K562 (cell line): ENCODE results near the gene UBE2H. TPM values are rescaled to one million over a fixed set of nuclear protein-coding genes. Genes with fewer than 3 reads are reported as not detected.

Source experiments
- ATAC-seq: fragments of 200-7000 bp; cut with Tn5 transposase; 3 replicates; pipeline ENCODE4 v1.9.1; 2020; ENCODE audit warnings: moderate library complexity
- BruUV-seq: library from RNA; stranded (reverse); fragments of 400-500 nt; replicated peaks from 2 replicates; lab custom pipeline; 2021; lab: Mats Ljungman, UMichigan
- CTCF ChIA-PET: fragments of 300-600 bp; formaldehyde crosslinking; extraction: SDS; loops from one replicate; lab custom pipeline; 2021; ENCODE audit warnings: low intra/inter-chr PET ratio; lab: Yijun Ruan, JAX
- POLR2A ChIA-PET: fragments of 300-600, 350-650 bp; sonication (Branson Sonifier 250); formaldehyde crosslinking; extraction: SDS; loops from one replicate; lab custom pipeline; 2021; ENCODE audit warnings: antibody characterized with exemption, inconsistent platforms; lab: Yijun Ruan, JAX
- DNase-seq, 4 experiments: peaks; one replicate each; pipeline versions ENCODE4 v3.0.0 to v3.0.0-alpha.2; 2011 to 2018; ENCODE audit warnings: low spot score in 3 of 4, mixed read lengths in 3 of 4; ENCODE audit errors: extremely low read depth in 1 of 4
- FAIRE-seq: peaks from 2 replicates; lab custom pipeline; 2011; peaks lifted over from hg19 to GRCh38; lab: Jason Lieb, UNC
- H2AFZ ChIP-seq: 2 replicates; pipeline ENCODE4 v1.6.0; 2011; ENCODE audit warnings: low read depth, low read length, control low read depth, inconsistent platforms
- H3K27ac ChIP-seq: fragments of 200-600 bp; 3 replicates; pipeline ENCODE4 v1.8.0; 2011; ENCODE audit warnings: low read depth, mild to moderate bottlenecking, control low read depth, inconsistent platforms, low read length, moderate library complexity, mixed read lengths; ENCODE audit errors: extremely low read depth
- H3K27me3 ChIP-seq, 2 experiments: fragments of 300-600 bp in 1 of 2; 2 replicates in 1 of 2; 3 replicates in 1 of 2; pipeline versions ENCODE4 v1.6.0 to v1.8.0; 2011; ENCODE audit warnings: inconsistent platforms in 2 of 2, low read length in 2 of 2, mild to moderate bottlenecking in 1 of 2, mixed read lengths in 1 of 2, moderate library complexity in 1 of 2; ENCODE audit not compliant: control insufficient read depth in 2 of 2, insufficient read depth in 2 of 2
- H3K36me3 ChIP-seq: fragments of 300-600 bp; 3 replicates; pipeline ENCODE4 v1.8.0; 2011; ENCODE audit warnings: mild to moderate bottlenecking, low read length, inconsistent platforms; ENCODE audit not compliant: control insufficient read depth, insufficient read depth
- H3K4me1 ChIP-seq, 2 experiments: fragments of 200-600 bp in 1 of 2; replicated peaks in 1 of 2; 2 replicates in 1 of 2; 3 replicates in 1 of 2; pipeline versions ENCODE4 v1.5.1 to v1.8.0; 2011; ENCODE audit warnings: inconsistent platforms in 2 of 2, low read length in 2 of 2, mild to moderate bottlenecking in 1 of 2, mixed read lengths in 1 of 2, moderate library complexity in 1 of 2; ENCODE audit not compliant: control insufficient read depth in 2 of 2, insufficient read depth in 2 of 2
- H3K4me2 ChIP-seq: 2 replicates; pipeline ENCODE4 v1.6.1; 2011; ENCODE audit warnings: low read length, control low read depth, inconsistent platforms, mixed read lengths; ENCODE audit not compliant: insufficient read depth
- H3K4me3 ChIP-seq: fragments of 200-600 bp; sonication (generic), shearing (Covaris generic); 2 replicates; pipeline ENCODE4 v1.5.1; 2016; ENCODE audit warnings: control low read depth, inconsistent platforms
- H3K79me2 ChIP-seq: fragments of 200-600 bp; 3 replicates; pipeline ENCODE4 v1.8.0; 2011; ENCODE audit warnings: low read length, inconsistent platforms; ENCODE audit not compliant: control insufficient read depth, insufficient read depth
- H3K9ac ChIP-seq, 2 experiments: 2 replicates each; pipeline versions ENCODE4 v1.6.0 to v1.6.1; 2011; ENCODE audit warnings: low read depth in 2 of 2, low read length in 2 of 2, control low read depth in 1 of 2, inconsistent platforms in 1 of 2, mild to moderate bottlenecking in 1 of 2, mixed read lengths in 1 of 2; ENCODE audit not compliant: insufficient read depth in 1 of 2
- H3K9me1 ChIP-seq: one replicate; pipeline ENCODE4 v1.6.0; 2011; ENCODE audit warnings: inconsistent platforms, mild to moderate bottlenecking, low read length, moderate library complexity; ENCODE audit not compliant: control insufficient read depth, insufficient read depth
- H3K9me3 ChIP-seq: replicated peaks from 2 replicates; pipeline ENCODE4 v1.5.1; 2011; ENCODE audit warnings: low read depth, low read length, inconsistent platforms; ENCODE audit not compliant: control insufficient read depth, insufficient read depth
- H4K20me1 ChIP-seq: replicated peaks from 2 replicates; pipeline ENCODE4 v1.6.1; 2011; ENCODE audit warnings: low read length, inconsistent platforms, mixed read lengths; ENCODE audit not compliant: control insufficient read depth, insufficient read depth
- ADNP ChIP-seq: fragments of 200-800 bp; sonication (Bioruptor generic); IDR thresholded peaks from 2 replicates; pipeline ENCODE4 v1.6.1; 2016; ENCODE audit warnings: missing genetic modification characterization, missing compliant biosample characterization
- E2F3 ChIP-seq: fragments of 250-450 bp; sonication (Bioruptor Pico); IDR thresholded peaks from 2 replicates; pipeline ENCODE4 v1.4.0; 2020; ENCODE audit warnings: mild to moderate bottlenecking
- GATAD2B ChIP-seq: fragments of 450-650 bp; IDR thresholded peaks from 2 replicates; pipeline ENCODE4 v1.6.1; 2017; ENCODE audit warnings: mild to moderate bottlenecking, borderline replicate concordance
- HNRNPLL ChIP-seq: fragments of 200-400 bp; formaldehyde crosslinking; IDR thresholded peaks from 2 replicates; pipeline ENCODE4 v1.6.1; 2017; ENCODE audit warnings: low read length, low read depth, mild to moderate bottlenecking; ENCODE audit not compliant: poor library complexity, severe bottlenecking
- ILK ChIP-seq: fragments of 450-650 bp; IDR thresholded peaks from 2 replicates; pipeline ENCODE4 v1.6.1; 2016; ENCODE audit warnings: missing genetic modification characterization, low read depth, mild to moderate bottlenecking, missing compliant biosample characterization, moderate library complexity, borderline replicate concordance
- IRF9 ChIP-seq: fragments of 450-650 bp; IDR thresholded peaks from 2 replicates; pipeline ENCODE4 v1.6.1; 2016; ENCODE audit warnings: missing biosample characterization, missing genetic modification characterization
- KLF13 ChIP-seq: fragments of 450-650 bp; IDR thresholded peaks from 2 replicates; pipeline ENCODE4 v1.6.1; 2016; ENCODE audit warnings: missing genetic modification characterization, low read depth, mild to moderate bottlenecking, missing compliant biosample characterization, moderate library complexity, borderline replicate concordance
- NFATC3 ChIP-seq: fragments of 450-650 bp; IDR thresholded peaks from 2 replicates; pipeline ENCODE4 v1.6.1; 2017; ENCODE audit warnings: mild to moderate bottlenecking
- NR1H2 ChIP-seq: sonication (generic); formaldehyde crosslinking; IDR thresholded peaks from 2 replicates; pipeline ENCODE4 v1.4.0; 2020; ENCODE audit warnings: mild to moderate bottlenecking, missing genetic modification reagents
- PPARD ChIP-seq: fragments of 250-450 bp; sonication (Bioruptor Pico); IDR thresholded peaks from 2 replicates; pipeline ENCODE4 v1.8.0; 2022; ENCODE audit warnings: inconsistent platforms, mild to moderate bottlenecking, moderate library complexity
- TCF7 ChIP-seq: sonication (generic); IDR thresholded peaks from 2 replicates; pipeline ENCODE4 v1.6.1; 2016; ENCODE audit warnings: antibody characterized with exemption, borderline replicate concordance
- ZBTB12 ChIP-seq: fragments of 250-450 bp; sonication (Bioruptor Pico); IDR thresholded peaks from 2 replicates; pipeline ENCODE4 v1.4.0; 2020
- ZMIZ1 ChIP-seq, 2 experiments: fragments of 150-350 bp in 1 of 2; IDR thresholded peaks; 2 replicates each; pipeline ENCODE4 v1.6.1; 2012 to 2016; ENCODE audit warnings: low read depth in 2 of 2, low read length in 2 of 2, mild to moderate bottlenecking in 1 of 2, moderate library complexity in 1 of 2
- ZNF143 ChIP-seq: sonication (generic); formaldehyde crosslinking; IDR thresholded peaks from 2 replicates; pipeline ENCODE4 v1.9.0; 2022; ENCODE audit warnings: mild to moderate bottlenecking, missing genetic modification reagents
- ZNF436 ChIP-seq: fragments of 250-450, 450-650 bp; sonication (Bioruptor Pico); formaldehyde crosslinking; IDR thresholded peaks from 2 replicates; pipeline ENCODE4 v1.7.0; 2020; ENCODE audit warnings: mild to moderate bottlenecking
- WGBS: fragments of 100-300 bp; shearing (Covaris generic); methylation state at CpG from one replicate; pipeline ENCODE4 v1.1.6; 2016; ENCODE audit warnings: low coverage, mixed read lengths; ENCODE audit not compliant: insufficient coverage; ENCODE audit errors: missing lambda C conversion rate; 5-methylcytosine and 5-hydroxymethylcytosine counted together
- in situ Hi-C: fragments of 300-500 bp; cut with MboI; formaldehyde crosslinking; loops from 4 replicates; pipeline ENCODE4 v1.15.0; 2018; ENCODE audit warnings: inconsistent platforms, mixed read lengths
- intact Hi-C: fragments of 100-400 bp; cut with micrococcal nuclease; formaldehyde crosslinking; loops from 2 replicates; pipeline ENCODE4 v1.14.2; 2022
- polyA plus RNA-seq, 8 experiments: library from polyadenylated mRNA; depleted of rRNA in 4 of 8; stranded (reverse) in 5 of 8; unstranded in 3 of 8; fragments of >200 nt; fragmentation: Nextera tagmentation in 2 of 8; fragmentation: Illumina TruSeq in 1 of 8; extraction: Ambion mirVana in 2 of 8; extraction: Trizol in 1 of 8; gene quantifications; 2 replicates each; pipeline versions ENCODE4 v1.2.1 to v1.2.3, GENCODE V29; 2011 to 2014; ENCODE audit warnings: inconsistent platforms in 1 of 8, missing spikeins in 1 of 8
- total RNA-seq, 7 experiments: library from RNA; depleted of rRNA in 6 of 7; stranded (reverse); fragments of >200 nt in 6 of 7; fragmentation: Illumina TruSeq in 2 of 7; extraction: Trizol in 2 of 7; gene quantifications; 2 replicates each; pipeline versions ENCODE4 v1.2.1 to v1.2.3, GENCODE V29; 2011 to 2021; ENCODE audit warnings: low replicate concordance in 1 of 7

The UBE2H gene
- total and polyA plus RNA-seq, 9 of the 15 experiments (the other 6 are each of a cell fraction or from before 2014, with no cell fraction given) = 6.3 to 33.0 (median 13.3) TPM

- WGBS = 68% methylated on average over 4 of the region's 4 CpGs
- H3K4me2 ChIP-seq = no peak overlapping the region
- peaks cover 6% of the 10 kb centered on the region for H4K20me1 ChIP-seq
- intact Hi-C loops (no loop called here), in situ Hi-C loops (no loop called here)
- H3K9ac ChIP-seq = no peak overlapping the region
- peaks cover 0 to 3% of the 10 kb centered on the region in 2 experiments; a peak in 1 of 5 replicates for H3K4me1 ChIP-seq
- H3K79me2 ChIP-seq = no peaks in the 10 kb centered on the region
- ATAC-seq = 0 out of 3 replicates have a peak, but pooled peaks have one; percentile 25
- H3K36me3 ChIP-seq = no peaks in the 10 kb centered on the region
- no peaks in the 10 kb centered on the region for H3K9me3 ChIP-seq
- TF ChIP-seq NFATC3 = no peak
- no peak for TF ChIP-seq ZNF436
- no peak for TF ChIP-seq ZMIZ1 (IDR thresholded peaks at IDR 0.05; ENCODE audit: low read depth in 2 of 2, low read length in 2 of 2)
- no peak for TF ChIP-seq ILK (tag)
- TF ChIP-seq HNRNPLL = no peak
- TF ChIP-seq PPARD (CRISPR knock-in tag) = no peak
- TF ChIP-seq NR1H2 (CRISPR knock-in tag) = no peak
- TF ChIP-seq TCF7 = no peak
- no peak for TF ChIP-seq IRF9
- TF ChIP-seq ZBTB12 (CRISPR knock-in tag) = no peak
- TF ChIP-seq ADNP (tag) = no peak
- no peak for TF ChIP-seq E2F3 (CRISPR knock-in tag)
- TF ChIP-seq GATAD2B = no peak
- no peak for TF ChIP-seq KLF13 (tag)
- no peak for TF ChIP-seq ZNF143
- TF ChIP-seq, all 486 proteins: peak for 0
- BruUV-seq = no TSS peak
- ChIA-PET CTCF (no interaction called here), POLR2A (no interaction called here)
- DNase-seq (no peak), FAIRE-seq (no peak)
- Histone ChIP-seq H3K4me3 (no peak overlapping the region), H3K27ac (no peak overlapping the region), H2AFZ (no peak overlapping the region), H3K9me1 (no peaks in the 10 kb centered on the region), H3K27me3 (no peaks in the 10 kb centered on the region)
Measured at GRCh38 chr7:129924602-129925001, 28.2 kb downstream of the UBE2H start.
